Right renal cortex interstitium (tissue), 3 donors: ENCODE measurements around the gene ZNF672. TPM values are rescaled to one million over a fixed set of nuclear protein-coding genes. Genes with fewer than 3 reads are reported as not detected.

Experiments
- DNase-seq, 3 donors: peaks; one replicate each; pipeline ENCODE4 v3.0.0-alpha.2; 2013; ENCODE audit warnings: low read depth in 3 of 3, low spot score in 2 of 3
- polyA plus RNA-seq, 3 donors: library from polyadenylated mRNA; unstranded; fragments of 120-200 nt; gene quantifications; one replicate each; pipeline ENCODE4 v1.2.1, GENCODE V29; 2013; ENCODE audit not compliant: insufficient read length in 3 of 3

ZNF672 gene
- polyA plus RNA-seq, 3 donors = 20.8 to 22.9 (median 21.4) TPM

DNA sequence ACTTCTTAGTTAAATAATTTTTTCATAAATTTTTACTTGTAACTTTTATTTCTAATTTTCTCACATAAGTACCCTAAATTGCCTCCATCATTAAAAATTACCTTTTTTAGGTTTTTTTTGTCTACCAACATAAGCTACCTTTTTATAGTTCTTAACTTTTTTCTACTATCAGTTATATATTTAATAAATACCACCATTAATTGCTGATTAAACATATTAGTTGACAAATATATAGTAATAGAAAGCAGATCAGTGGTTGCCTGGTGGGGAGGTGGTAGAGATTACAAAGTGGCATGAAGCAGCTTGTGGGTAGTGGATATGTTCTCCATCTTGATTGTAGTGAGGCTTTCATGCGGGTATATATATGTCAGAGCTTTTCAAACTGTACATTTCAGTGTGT is 6.2 kb upstream of the ZNF672 start:
- DNase-seq = no peak

DNA sequence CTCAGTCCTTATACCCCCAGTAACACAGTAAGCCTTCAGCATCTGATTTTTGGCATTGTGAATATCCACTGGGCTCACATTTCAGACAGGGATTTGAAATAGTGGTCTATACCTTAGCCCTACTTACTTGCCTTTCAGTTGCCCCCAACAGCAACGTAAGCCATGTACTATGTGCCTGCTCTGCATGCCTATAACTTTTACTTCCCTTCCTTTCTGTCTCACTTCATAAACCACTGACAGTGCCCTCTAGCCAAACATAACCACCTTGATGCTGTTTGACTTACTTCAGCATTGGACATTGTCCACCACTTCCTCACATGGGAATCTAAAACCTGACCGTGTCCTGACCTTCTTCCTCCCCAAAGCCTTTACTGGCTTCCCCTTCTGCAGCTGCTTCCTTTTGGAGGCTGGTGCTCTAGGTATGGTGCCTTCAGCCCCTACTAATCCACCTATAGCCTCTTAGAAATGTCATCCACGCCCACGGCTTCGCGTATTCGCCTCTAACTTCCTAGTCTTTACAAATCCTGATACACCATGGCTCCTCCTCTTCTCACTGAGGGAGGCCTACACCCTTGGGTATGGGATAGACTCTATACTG is 3.6 kb upstream of the ZNF672 start:
- no peak for DNase-seq

DNA sequence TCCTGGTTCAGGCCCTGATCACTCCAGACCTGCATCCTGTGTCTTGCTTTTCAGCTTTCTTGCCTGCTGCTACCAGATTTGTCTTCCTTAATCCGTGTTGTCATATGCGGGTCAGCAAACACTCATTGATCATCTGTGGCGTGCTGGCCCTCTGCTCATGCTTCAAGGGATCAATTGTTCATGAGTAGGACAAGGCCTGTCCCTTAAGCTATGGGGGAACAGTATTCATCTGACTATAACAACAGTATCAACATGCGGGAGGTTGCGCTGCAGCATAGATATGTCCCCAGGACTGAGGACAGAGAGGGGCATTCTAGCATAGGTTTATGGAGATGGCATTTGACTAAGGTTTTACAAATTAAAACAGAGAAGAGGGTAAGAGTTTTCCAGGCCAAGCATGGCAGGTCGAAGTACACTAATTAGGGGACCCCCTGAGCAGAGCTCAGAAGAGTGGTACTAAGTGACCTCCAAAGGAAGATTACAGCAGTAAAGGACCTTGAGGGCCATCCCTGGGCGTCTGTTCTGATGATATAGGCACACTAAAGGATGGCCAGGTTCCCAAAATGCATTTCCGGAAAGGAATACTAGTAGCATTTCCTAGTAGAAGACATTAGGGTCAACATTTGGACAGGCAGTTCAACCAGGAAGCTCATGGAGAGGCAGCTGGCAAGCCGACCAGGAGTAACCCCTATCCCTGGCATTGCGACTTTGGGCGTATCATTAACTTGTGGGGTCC is 811 bp upstream of the ZNF672 start:
- no peak for DNase-seq

DNA sequence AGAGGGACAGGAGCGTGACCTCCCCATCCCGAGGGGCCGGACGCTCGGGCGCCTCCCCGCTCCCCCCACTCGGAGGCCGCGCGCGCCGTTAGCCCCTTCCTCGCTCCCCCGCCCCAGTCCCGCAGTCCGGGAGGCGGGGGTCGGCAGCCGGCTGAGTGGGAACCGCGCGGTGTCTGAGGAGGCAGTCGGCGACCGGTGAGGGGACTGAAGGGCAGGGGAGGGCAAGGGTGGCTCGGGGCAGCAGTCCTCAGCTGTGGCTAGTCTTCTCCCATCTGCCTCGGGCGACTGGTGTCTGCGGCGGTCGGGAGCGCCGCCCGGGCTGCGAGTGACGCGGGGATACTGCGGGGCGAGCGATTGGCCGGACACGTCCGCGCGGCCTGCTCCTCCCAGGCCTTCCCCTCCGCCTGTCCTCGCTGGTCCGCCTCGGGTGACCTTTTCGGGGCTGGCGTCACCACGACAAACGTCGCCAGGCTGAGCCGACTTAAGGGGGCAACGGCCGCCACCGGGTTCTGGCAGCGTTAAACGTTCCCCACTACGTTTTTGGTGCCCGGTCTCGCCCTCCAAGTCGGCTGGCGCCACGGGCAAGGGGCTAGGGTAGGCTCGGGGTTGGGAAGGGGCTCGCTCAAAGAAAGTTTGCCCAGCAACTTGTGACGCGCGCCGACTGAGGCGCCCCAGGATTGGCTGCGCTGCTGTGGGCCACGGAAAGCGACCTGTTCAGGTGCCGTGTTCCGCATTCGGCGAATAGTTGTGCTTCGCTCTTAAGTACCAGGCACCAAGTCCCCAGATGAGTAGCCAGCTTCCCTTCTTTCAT is 538 bp downstream of the ZNF672 start:
- peak; percentile 78 to 89 (median 81) for DNase-seq

DNA sequence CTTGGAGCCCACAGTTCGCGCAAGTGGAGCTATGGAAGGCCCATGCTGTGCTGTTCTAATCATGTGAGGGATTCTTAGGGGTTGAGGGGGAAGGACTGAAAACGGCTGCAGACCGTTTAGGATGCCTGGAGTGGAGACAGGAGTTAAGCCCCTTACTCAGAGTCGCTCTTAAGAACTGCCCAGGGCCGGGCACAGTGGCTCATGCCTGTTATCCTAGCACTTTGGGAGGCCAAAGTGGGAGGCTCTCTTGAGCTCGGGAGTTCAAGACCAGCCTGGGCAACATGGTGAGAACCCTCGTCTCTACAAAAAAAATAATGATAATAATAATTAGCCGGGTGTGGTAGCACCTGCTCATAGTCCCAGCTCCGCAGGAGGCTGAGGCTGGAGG is 1.1 kb downstream of the ZNF672 start:
- no peak for DNase-seq

DNA sequence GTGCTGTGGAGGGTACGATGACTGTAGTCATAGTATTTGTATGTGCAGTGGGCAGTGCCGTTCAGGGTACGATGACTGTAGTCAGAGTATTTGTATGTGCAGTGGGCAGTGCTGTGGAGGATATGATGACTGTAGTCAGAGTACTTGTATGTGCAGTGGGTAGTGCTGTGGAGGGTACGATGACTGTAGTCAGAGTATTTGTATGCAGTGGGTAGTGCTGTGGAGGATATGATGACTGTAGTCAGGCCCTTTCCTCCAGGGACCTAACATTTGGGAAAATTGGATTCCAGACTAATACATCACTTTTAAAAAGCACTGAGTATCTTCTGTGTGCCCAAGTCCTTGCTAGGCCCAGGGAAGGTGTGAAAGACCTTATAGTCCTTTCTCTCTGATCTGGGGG is 2.9 kb downstream of the ZNF672 start:
- no peak for DNase-seq

DNA sequence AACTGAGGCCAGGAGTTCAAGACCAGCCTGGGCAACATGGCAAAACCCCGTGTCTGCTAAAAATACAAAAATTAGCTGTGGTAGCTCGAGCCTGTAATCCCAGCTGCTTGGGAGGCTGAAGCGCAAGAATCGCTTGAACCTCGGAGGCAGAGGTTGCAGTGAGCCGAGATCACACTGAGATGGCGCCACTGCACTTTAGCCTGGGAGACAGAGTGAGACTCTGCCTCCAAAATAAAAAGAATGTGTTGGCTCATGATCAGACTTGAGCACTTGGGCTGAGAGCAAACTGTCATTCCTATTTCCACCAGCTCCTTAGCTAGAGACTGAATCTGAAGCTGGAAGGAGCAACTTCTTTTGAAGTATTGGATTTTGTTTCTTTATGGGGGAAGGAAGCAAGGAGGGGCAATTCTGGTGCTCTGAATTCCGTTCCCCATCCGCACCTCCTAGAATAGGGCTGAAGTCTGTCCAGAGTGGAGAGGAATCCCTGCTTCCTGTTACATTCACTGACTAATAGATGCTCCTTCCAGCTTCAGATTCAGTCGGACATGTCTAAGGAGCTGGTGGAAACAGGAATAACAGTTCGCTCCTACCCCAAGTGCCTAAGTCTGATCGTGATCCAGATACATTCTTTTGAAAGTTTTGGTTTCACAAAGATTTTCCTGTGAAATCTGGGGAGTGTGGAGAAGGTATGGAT is 3.8 kb downstream of the ZNF672 start:
- DNase-seq = no peak

DNA sequence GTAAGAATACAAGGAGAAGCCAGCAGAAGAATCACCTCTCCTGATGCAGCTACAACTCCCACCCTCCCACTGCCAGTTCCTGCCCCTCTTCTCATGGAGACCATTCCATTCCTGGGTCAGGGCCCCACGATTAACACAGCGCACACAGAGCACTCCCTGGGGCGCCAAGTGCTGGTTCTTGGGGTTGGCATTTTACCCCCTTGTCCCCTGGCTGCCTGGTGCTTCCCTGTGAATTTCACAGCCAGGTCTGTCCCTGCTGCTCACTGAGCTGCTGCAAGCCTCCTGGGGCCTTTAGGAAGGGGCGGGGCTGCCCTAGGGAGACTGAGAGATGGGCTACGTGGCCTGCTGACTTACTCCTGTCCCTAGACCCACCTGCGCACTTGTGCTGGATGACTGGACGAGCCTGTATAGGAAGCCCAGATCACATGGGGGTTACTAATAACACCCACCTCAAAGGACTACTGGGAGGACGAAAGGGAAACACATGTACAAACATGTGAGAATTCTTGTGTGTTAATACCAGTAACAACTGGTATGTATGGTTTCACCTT is 4.8 kb downstream of the ZNF672 start:
- DNase-seq = no peak

DNA sequence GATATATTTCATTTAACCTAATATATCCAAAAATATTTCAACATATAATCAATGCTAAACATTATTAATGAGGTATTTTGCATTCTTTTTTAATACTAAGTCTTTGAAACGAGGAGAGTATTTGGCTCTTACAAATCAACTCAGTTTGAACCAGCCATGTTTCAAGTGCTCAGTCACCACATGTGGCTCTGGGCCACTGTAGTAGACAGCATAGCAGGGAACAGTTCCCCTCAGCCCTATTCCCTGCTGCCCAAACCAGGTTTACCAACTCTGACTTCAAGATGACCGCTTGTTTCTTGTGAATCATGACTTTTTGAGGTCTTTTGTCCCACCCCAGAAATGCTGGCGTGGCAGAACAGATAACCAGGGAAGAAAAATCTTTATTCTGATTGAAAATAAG is 5.7 kb downstream of the ZNF672 start:
- DNase-seq = no peak

DNA sequence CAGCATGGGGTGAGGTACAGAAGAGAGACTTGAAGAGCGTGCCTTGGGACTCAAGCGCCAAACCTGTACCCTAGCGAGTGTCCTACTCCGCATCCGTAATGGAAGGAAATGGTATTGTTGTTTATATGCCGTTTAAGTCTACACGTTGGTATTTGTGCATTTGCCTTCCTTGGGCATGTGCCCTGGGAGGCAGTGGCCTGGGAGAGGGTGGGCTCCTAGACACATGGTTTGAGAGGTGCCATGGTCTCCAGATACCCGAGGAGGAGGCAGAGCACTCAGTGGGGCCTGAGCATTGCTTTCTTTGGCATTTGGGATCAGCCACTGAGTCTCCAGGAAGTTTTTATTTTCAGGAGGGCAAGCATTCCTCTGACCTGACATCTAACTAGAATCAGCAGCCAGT is 6.5 kb downstream of the ZNF672 start:
- no peak for DNase-seq

DNA sequence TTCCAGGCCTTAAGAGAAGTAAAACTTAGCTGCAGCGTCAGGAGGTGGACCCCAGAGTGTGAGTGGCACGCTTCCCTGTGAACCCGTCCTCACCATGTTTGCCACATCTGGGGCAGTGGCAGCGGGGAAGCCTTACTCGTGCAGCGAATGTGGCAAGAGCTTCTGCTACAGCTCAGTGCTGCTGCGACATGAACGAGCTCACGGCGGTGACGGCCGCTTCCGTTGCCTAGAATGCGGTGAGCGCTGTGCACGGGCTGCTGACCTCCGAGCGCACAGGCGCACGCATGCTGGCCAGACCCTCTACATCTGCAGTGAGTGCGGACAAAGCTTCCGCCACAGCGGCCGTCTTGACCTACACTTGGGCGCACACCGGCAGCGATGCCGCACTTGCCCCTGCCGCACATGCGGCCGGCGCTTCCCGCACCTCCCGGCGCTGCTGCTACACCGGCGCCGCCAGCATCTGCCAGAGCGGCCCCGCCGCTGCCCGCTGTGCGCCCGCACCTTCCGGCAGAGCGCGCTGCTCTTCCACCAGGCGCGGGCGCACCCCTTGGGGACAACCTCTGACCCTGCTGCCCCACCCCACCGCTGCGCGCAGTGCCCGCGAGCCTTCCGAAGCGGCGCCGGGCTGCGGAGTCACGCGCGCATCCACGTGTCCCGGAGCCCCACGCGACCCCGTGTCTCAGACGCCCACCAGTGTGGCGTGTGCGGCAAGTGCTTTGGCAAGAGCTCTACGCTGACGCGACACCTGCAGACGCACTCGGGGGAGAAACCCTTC is 9.3 kb downstream of the ZNF672 start:
- no peak for DNase-seq

DNA sequence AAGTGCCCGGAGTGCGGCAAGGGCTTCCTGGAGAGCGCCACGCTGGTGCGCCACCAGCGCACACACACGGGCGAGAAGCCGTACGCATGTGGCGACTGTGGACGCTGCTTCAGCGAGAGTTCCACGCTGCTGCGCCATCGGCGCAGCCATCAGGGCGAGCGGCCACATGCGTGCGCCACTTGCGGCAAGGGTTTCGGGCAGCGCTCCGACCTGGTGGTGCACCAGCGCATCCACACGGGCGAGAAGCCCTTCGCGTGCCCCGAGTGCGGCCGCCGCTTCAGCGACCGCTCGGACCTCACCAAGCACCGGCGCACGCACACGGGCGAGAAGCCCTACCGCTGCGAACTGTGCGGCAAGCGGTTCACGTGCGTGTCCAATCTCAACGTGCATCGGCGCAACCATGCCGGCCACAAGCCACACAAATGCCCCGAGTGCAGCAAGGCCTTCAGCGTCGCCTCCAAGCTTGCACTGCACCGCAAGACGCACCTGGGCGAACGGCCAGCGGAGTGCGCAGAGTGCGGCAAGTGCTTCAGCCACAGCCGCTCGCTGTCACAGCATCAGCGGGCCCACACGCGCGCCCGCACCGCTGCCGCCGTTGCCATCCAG is 10.0 kb downstream of the ZNF672 start:
- no peak for DNase-seq

DNA sequence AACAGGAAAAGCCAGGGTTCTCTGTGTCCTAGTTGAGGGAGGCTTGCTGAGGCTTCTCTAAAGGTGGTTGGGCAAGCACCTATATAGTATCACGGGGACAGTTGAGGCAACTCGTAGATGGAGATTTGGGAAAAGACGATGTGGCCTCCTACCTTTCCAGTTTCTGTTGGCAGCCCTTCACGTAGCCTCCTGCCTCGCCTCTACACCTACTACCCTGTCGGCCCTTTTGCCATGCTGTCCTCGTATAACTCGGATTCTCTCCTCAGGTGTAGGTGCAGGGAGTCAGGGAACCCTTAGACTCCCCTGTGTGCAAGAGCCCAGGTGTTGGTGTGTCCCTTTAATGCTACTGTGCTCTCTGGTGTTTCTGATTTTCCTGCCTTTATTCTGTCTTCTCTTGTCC is 10.6 kb downstream of the ZNF672 start:
- DNase-seq = no peak

DNA sequence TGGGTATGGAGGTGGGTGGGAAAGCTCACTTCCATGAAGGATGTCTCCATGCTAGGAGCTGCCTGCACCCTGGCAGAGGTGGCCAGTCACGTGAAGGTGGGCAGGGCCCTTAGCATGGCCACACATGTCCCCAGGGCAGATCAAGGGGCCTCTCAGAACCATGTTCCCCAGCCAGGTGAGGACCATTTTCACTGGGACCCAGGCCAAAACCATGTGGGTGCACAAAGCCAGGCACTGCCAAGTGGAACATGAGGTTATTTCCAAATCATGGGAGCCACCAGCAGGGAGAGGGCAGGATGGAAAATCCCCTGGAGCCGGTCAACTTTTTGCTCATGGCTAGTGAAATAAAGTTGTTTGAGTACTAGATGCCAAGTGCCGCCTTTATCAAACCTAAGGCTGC is 11.1 kb downstream of the ZNF672 start:
- DNase-seq = no peak

DNA sequence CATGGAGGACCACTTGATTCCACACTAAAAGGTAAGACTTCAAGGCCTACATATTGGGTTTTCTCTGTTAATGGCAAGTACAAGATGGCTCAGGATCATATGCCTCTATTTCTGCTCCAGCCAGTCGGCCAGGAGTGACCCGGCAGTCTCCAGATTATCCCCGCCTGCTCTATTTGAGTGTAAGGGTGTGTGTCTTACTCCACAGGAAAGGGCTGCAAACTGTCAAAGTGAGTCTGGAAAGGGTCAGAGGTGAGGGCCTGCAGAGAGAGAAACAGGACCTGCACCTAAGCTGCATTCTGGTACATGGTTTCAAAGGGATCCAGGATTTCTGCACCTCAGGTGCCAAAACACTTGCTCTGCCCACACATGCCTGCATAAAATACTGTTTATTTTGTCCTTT is 11.6 kb downstream of the ZNF672 start:
- DNase-seq = no peak

DNA sequence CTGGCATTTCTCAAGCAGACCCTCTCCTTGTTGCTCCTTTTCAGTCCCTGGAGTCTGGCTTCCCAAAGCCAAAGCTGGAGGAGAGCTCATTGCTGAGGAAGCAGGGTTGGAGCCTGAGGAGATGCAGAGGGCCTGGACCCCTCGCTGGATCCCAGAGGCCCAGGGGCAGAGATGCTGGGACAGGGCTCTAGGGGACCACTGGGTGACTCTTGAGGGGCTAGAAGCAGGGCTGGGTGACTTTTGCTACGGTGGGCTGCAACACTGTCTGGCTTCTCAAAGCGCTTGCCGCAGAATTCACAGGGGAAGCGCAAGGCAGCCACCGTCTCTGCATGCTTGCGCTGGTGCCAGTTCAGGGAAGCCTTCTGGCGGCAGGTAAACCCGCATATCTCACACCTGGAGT is 12.1 kb downstream of the ZNF672 start:
- no peak for DNase-seq

DNA sequence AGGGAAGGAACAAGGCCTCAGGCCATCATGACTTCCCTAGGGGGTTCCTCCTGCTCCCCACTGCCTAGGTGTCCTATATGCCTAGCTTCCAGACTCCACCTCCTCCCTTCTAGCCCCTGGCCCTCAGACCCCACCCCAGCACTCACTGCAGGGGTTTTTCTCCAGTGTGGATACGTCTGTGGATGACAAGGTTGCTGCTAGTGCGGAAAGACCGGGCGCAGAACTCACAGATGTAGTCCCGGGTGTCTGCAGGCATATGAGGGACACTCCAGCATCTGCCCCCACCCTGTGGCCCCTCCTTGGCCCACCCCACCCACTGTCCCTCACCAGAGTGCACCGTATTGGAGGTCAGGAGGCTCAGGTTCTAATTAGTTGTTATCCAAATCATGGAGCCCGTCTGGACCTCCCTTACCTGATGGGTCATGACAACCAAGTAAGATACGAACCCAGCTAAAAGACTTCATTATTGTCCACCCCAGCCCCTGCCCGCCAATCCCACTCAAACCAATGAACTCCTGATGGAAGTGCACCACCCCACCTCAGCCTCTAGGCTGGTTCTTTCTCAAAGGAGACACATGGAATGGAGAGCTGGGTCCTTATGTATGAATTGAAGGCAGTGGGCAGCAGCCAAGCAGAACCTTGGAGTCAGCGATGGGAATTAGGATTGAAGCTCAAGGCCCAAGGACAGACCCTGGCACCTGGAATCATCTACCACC is 12.7 kb downstream of the ZNF672 start:
- no peak for DNase-seq

DNA sequence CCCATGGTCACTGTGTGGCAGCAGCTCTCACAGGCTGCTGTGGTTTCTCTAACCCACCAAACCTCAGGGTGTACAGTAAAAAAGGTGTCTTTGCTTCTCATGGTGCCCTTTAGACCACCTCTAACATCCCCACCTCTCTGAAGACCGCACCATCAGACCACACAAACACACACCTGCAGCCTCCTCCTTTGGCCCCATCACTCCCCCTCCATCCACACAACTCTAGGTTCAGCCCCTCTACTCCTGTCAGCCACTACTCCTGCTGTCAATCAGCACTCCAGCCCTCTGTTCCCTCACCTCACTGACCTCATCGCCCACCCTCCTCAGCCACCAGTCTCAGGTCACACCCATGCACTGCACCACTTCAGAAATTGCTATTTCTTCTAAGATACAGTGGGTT is 13.4 kb downstream of the ZNF672 start:
- no peak for DNase-seq
